ENCODE measurements around the gene HTT. TPM values are rescaled to one million over a fixed set of nuclear protein-coding genes. Genes with fewer than 3 reads are reported as not detected.

The HTT gene
- total and polyA plus RNA-seq, 9 of the 15 experiments (the other 6 are each of a cell fraction or from before 2014, with no cell fraction given): 0.66 to 31.6 (median 14.7) TPM

DNA sequence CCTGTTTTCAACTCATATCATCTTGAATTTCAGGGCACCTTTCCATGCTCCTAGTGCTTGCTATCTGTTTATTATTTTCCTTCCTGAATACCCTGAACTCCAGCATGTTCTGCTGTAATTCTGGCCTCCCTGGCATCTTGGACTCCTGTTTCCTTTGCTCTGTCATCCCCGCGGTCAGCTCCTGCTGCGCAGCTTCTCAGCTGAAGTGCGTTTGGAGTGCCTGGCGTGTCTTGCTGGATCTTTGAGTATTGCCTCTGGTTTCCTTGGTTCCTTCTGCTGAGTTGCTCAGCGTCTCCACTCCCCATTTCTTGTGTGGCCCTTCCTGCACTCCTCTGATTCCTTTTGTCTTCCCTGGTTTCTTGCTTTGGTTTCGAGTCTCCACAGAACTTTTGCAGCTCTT is 84.4 kb downstream of the HTT start:
- no peak overlapping the region for H2AFZ ChIP-seq (ENCODE audit: low read depth, low read length)
- H3K4me2 ChIP-seq (ENCODE audit: insufficient read depth, low read length): no peak overlapping the region
- H3K36me3 ChIP-seq (ENCODE audit: control insufficient read depth, insufficient read depth, low read length): peaks cover 20% of the 10 kb centered on the region; the same call in 1 of the 3 replicates
- intact Hi-C loops (cut with micrococcal nuclease): no loop called here
- ATAC-seq: no peak
- no peak overlapping the region for H3K9ac ChIP-seq (ENCODE audit: insufficient read depth in 1 of 2, low read depth in 2 of 2, low read length in 2 of 2)
- 80% methylated on average over 7 of the region's 7 CpGs for WGBS (ENCODE audit: insufficient coverage, low coverage, missing lambda C conversion rate)
- H3K27ac ChIP-seq (ENCODE audit: extremely low read depth, low read depth, low read length): no peak overlapping the region
- no peak for FAIRE-seq
- no peaks in the 10 kb centered on the region for H3K9me3 ChIP-seq (replicated peaks; ENCODE audit: control insufficient read depth, insufficient read depth, low read depth, low read length)
- no peaks in the 10 kb centered on the region; a peak in 1 of 5 replicates for H3K4me1 ChIP-seq (replicated peaks in 1 of 2; ENCODE audit: control insufficient read depth in 2 of 2, insufficient read depth in 2 of 2, low read length in 2 of 2)
- ChIA-PET POLR2A (interaction anchor here (0.9 to 1.5 kb wide), 2 partner anchors 9 kb away, joined by 3 to 4 read pairs; no protein-coding TSS in a partner anchor), CTCF (ENCODE audit: low intra/inter-chr PET ratio) (no interaction called here)
- BruUV-seq (replicated peaks): no TSS peak
- in situ Hi-C loops (cut with MboI): no loop called here
- H3K9me1 ChIP-seq (ENCODE audit: control insufficient read depth, insufficient read depth, low read length): no peaks in the 10 kb centered on the region
- no peaks in the 10 kb centered on the region for H3K79me2 ChIP-seq (ENCODE audit: control insufficient read depth, insufficient read depth, low read length)
- no peaks in the 10 kb centered on the region for H3K27me3 ChIP-seq (ENCODE audit: control insufficient read depth in 2 of 2, insufficient read depth in 2 of 2, low read length in 2 of 2)
- TF ChIP-seq RBM39 (optimal IDR thresholded peaks at IDR 0.05; ENCODE audit: low read depth, low read length) (no peak), NFATC3 (IDR thresholded peaks at IDR 0.05) (no peak), JUND (IDR thresholded peaks at IDR 0.05; ENCODE audit: borderline replicate concordance, low read depth, low read length) (no peak), JUND (tag; IDR thresholded peaks at IDR 0.05; ENCODE audit: borderline replicate concordance, low read depth, low read length) (no peak), HOXB6 (CRISPR knock-in tag; IDR thresholded peaks at IDR 0.05; ENCODE audit: borderline replicate concordance) (no peak), SAFB (IDR thresholded peaks at IDR 0.05; ENCODE audit: borderline replicate concordance, low read depth, low read length) (no peak), FOXJ3 (CRISPR knock-in tag; IDR thresholded peaks at IDR 0.05) (no peak), MYC (IDR thresholded peaks at IDR 0.05; ENCODE audit: low read depth, low read length) (no peak), MYC (CRISPR knock-in tag; IDR thresholded peaks at IDR 0.05; ENCODE audit: borderline replicate concordance, low read depth) (no peak), ZNF668 (CRISPR knock-in tag; IDR thresholded peaks at IDR 0.05) (no peak), TCF3 (CRISPR knock-in tag; IDR thresholded peaks at IDR 0.05) (no peak), BACH1 (tag; IDR thresholded peaks at IDR 0.05) (no peak), HDAC1 (IDR thresholded peaks at IDR 0.05) (no peak), ESRRB (CRISPR knock-in tag; IDR thresholded peaks at IDR 0.05; ENCODE audit: borderline replicate concordance) (no peak)
- no peak for DNase-seq (ENCODE audit: extremely low read depth in 1 of 4, low spot score in 3 of 4)
- no peaks in the 10 kb centered on the region for H4K20me1 ChIP-seq (replicated peaks; ENCODE audit: control insufficient read depth, insufficient read depth, low read length)
- H3K4me3 ChIP-seq: no peak overlapping the region
